DMS 273 treated with DMSO at 0.1 percent for 48 hours (cell line): ENCODE measurements around the gene BCAS3.
"Not testable (repeated sequence)": the region's sequence is repeated elsewhere in the genome, so short reads cannot be mapped to it uniquely, and the experiment has no call there.

Experiments used
- DNase-seq: peaks from one replicate; lab custom pipeline; 2025; lab: John Stamatoyannopoulos, UW

Gene BCAS3

DNA sequence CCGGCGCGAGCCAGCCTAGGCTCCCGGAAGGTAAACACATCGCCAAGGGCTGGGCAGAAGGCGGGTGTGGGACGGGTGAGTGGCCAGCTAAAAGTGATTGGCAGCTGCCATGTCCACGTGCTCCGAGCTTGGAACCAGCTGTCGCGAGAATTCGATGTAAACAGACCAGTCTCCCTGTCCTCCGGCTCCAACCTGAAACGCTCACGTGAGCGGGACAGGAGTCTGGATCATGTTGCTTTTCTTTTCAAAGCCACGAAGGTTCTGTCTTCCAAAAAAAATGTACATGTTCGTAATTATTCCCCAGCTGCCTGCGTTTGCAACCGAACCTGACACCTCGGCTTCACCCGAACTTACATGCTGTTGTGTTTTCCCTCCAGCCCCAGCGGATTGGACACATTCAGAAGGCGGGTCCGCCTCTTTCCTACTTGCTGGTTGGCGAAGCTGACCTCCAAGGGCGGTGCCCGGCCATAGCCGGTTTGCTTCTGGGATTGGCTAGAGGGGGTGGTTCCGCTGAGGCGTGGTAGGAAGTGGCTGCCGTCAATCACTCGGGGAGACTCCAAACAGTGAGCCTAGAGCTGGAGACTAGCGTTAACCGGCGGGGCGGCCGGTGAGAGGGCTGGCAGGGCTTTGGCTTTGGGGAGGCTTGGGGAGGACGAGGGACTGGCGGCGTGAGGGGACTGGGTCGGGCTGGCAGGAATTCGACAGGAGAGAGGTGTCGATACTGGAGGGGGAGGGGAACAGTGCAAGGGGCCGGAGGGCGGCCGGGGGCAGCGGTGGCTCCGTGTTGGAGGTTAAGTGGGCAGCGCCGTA lies at the start of gene BCAS3:
TSS of gene BCAS3 (plus strand) at position 544 of the 810 bp plus-strand sequence.
- DNase-seq = peak; percentile 97

DNA sequence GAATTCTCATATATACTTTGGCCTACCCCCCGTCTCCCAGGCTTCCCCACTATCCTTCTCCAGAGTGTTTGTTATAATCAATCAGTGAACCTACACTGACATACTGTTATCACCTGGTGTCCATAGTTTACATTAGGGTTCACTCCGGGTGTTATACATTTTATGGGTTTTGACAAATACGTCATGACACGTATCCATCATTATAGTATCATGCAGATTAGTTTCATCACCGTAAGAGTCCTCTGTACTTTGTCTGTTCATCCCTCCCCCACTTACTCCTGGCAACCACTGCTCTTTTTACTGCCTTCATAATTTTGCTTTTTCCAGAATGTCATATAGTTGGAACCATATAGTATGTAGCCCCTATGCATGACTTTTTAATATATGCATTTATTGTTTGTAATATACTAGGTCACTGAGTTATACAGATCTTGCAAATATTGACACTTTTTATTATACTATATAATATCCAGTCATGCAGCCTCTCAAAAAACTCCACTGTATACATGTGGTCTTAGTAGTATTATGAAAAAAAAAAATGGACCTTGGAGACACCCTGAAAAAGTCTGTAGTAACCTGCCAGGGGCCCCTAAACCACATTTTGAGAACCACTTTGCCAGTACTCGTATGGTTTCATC lies 49.3 kb upstream of the BCAS3 start:
- no peak for DNase-seq

DNA sequence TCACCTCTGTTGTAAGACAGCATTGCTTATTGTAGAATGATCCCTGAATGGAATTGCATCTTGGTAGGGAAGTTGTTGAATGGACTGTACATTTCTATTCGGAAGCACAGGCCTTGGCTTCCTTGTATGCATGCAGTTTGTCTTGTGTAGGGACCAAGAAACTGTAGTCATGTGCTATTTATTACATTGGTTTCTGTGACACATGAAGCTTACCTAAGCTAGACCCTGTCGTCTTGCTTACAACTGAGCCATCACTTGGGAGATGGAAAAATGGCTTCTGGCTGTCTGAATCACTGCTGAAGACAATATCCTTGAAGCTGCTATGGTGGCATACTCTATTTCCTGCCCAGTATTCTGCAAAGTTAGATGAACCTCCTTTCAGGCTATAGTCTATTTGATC lies 48.5 kb upstream of the BCAS3 start:
- DNase-seq = no peak

DNA sequence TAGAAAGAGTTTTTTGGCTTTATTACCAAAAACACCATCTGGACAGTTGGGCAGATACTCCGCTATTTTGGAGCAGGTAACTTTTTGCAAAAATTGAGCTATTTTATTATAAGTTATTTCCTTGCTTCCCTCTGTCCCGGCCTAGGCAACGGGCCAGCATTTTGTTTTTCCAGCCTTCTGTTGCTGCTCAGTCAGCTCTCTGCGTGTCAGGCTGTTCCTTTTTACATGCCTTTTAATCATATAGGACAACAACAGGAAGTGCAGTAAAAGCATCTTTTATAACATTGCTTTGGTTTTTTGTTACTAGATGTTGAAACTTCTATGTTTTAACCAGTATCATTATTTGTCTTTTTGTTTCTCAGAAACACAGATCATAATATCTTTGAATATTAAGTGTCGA lies 47.3 kb upstream of the BCAS3 start:
- DNase-seq = peak; percentile 45

DNA sequence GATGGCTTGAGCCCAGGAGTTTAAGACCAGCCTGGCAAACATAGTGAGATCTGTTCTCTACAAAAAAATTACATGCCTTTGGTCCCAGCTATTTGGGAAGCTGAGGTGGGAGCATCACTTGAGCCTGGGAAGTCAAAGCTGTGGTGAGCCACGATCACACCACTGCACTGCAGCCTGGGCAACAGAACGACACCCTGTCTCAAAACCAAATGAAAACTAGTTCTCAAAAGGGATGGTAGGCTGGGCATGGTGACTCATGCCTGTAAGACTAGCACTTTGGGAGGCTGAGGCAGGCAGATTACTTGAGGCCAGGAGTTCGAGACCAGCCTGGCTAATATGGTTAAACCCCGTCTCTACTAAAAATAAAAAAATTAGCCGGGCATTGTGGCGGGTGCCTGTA lies 46.5 kb upstream of the BCAS3 start:
- no peak for DNase-seq

DNA sequence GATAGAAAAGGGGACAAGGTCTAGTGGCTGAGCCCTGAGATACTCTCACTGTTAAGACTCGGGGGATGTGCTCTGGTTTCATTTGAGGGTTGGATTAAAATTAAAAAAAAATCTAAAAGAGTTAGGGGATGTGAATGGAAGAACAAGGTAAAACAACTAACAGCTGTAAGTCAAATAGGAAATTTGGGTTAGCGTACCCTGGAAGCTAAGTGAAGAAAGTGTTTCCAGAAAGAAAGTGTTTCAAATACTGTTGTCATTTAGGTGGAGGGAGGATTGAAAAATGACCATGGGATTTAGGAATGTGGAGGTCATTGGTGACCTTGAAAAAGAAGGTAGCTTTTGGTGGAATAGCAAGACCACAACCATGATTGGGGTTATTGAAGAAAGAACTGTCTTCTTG lies 40.0 kb upstream of the BCAS3 start:
- no peak for DNase-seq

DNA sequence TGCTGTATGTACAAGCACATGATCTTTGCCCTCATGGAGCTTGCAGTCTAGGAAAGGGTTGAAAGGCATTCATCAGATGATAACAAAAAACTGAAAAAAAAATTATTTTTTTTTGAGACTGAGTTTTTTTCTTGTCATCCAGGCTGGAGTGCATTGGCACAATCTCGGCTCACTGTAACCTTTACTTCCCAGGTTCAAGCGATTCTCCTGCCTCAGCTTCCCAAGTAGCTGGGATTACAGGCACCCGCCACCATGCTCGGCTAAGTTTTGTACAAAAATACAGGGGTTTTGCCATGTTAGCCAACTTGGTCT lies 38.7 kb upstream of the BCAS3 start:
- no peak for DNase-seq

DNA sequence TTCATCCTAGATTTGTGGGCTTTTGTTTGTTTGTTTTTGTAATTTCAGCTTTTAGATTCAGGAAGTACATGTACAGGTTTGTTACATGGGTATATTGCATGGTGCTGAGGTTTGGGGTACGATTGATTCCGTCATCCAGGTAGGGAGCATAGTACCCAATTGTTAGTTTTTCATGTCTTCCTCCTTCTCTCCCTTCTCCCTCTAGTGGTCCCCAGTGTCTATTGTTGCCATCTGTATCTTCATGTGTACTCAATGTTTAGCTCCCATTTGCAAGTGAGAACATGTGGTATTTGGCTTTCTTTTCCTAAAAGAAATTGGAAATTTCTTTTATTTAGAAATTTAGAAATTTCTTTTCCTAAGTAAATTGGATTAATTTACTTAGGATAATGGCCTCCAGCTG lies 37.1 kb upstream of the BCAS3 start:
- no peak for DNase-seq

DNA sequence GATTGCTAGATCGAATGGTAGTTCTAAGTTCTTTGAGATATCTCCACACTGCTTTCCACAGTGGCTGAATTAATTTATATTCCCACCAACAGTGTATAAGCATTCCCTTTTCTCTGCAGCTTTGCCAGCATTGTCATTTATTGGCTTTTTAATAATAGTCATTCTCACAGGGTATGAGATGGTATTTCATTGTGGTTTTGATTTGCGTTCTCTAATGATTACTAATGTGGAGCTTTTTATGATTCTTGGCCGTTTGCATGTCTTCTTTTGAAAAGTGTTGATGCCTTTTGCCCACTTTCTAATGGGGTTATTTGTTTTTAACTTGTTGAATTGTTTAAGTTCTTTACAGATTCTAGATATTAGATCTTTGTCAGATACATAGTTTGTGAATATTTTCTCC lies 36.5 kb upstream of the BCAS3 start:
- DNase-seq = no peak

DNA sequence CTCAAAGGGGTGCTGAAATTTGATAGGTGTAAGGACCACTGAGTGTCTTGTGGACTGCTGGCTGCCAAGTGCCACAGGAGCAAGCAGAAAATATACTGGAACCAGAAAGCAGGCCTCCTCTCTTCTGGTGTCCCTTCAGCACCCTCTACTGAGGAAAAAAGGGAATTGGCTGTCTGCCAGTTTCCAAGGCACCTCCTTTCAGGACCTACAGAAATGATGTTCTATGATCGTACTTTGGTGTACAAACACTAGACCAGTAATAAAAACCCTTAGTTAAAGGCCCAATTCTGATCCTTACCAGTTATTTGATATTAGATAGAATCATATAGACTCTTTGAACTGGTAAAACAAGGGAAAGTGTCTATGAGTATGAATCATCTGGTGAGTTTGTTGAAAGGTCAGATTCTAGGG lies 35.8 kb upstream of the BCAS3 start:
- DNase-seq = peak; percentile 43

DNA sequence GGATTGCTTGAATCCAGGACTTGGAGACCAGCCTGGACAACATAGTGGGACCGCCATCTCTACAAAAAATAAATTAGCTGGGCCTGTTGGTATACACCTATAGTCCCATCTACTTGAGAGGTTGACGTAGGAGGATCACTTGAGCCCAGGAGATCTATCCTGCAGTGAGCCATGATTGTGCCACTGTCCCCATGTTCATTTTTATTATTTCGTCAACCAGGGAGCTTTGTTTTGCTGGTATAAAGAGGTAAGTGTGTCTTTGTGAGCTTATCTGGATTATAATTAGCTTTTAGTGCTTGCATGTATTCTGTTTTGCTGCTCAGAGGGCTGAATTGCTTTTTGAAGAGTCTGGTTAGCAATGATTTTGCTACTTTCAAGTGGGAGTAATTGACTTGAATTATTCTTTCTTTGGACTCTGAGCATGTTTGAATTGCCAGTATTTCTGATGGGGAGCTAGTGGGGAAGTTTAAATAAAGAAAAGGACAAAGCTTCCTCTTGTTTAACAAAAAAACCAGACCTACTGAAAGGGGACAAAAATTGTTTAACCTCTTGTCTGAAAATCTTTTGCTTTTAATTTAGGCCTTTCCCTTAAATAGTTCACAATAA lies 31.6 kb upstream of the BCAS3 start:
- no peak for DNase-seq

DNA sequence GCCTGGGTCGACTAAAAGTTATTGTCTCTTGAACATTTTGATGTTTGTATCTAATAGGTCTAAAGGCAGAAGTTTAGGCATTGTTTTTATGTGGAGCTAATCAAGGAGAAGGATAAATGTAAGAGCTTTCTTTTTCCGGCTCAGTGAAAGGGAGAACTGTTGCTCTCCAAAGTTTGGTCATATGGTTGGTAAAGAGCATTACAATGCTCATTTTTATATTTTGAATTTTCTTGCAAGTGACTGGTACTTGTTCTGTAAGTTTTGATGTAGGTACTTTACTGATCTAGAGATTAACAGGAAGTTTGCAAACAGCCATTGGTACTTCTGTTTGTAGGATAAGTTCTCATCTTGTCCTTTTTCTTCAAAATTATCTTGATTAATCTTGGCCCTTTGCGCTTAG lies 30.9 kb upstream of the BCAS3 start:
- DNase-seq = no peak

DNA sequence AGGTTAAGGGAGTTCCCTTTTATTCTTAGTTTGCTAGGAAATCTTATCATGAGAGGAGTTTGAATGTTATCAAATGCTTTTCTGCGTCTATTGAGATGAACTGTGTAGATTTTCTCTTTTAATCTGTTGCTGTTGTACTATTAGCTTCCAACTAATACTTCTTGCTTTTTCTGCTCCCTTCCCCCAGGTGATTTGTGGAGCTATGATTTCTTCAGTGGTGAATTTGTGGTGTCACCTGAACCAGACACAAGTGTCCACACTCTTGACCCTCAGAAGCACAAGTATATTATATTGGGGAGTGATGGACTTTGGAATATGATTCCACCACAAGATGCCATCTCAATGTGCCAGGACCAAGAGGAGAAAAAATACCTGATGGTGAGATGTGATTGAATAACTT lies 29.9 kb upstream of the BCAS3 start:
- DNase-seq = no peak

DNA sequence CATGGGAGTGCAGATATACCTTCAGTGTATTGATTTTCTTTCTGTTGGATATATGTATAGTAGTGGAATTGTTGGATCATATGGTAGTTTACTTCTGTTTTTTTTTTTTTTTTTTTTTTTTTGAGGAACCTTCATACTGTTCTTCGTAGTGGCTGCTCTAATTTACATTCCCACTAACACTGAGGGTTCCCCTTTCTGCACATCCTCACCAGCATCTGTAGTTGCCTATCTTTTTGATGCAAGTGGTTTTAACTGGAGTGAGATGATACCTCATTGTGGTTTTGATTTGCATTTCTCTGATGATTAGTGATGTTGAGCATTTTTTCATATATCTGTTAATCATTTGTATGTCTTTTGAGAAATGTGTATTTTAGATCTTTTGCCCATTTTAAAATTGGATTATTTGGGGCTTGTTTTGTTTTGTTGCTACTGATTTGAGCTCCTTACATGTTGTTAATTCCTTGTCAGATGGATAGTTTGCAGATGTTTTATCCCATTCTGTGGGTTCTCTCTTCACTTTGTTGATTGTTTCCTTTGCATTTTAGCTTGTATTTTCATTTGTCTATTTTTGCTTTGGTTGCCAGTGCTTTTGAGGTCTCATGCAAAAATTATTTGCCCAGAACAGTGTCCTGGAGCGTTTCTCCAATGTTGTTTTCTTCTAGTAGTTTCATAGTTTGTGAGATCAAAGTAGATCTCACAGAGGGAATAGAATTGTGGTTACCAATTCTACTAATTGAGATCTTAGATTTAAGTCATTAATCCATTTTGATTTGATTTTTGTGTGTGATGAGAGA lies 25.0 kb upstream of the BCAS3 start:
- no peak for DNase-seq

DNA sequence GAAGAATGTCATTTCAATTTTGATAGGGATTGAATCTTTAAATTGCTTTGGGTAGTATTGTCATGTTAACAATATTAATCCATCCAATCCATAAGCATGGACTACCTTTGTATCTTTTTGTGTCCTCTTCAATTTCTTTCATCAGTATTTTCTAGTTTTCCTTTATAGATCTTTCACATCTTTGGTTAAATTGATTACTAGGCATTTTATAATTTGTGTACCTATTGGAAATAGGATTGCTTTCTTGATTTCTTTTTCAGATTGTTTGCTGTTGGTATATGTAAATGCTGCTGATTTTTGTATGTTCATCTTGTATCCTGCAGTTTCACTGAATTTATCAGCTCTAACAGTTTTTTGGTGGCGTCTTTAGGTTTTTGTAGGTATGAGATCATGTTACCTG lies 24.1 kb upstream of the BCAS3 start:
- DNase-seq = no peak

DNA sequence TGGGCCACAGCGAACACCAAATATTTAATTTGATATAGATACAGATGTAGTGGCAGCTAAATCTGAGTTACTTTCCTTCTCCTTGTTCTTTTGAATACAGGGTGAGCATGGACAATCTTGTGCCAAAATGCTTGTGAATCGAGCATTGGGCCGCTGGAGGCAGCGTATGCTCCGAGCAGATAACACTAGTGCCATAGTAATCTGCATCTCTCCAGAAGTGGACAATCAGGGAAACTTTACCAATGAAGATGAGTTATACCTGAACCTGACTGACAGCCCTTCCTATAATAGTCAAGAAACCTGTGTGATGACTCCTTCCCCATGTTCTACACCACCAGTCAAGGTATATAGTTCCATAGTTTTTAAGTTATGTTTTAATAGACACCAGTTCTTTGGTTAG lies 21.2 kb upstream of the BCAS3 start:
- DNase-seq = no peak

DNA sequence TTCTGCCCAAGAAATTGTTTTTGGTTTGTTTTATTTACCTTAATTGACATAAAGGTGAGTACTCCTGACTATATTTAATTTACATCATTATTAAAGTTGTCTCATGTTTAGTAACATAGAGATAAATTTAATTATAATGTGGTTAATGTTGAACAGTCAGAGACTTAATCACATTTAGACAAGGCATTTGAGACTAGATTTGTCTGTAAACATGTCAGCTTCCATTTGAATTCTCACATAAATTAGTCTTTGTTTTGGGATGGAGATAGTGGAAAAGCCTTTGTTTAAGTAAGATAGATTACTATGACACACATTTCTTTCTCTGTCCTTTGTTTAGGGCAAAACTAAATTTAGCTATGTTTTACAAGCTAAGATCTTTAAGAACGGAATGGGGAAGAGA lies 18.5 kb upstream of the BCAS3 start:
- no peak for DNase-seq

DNA sequence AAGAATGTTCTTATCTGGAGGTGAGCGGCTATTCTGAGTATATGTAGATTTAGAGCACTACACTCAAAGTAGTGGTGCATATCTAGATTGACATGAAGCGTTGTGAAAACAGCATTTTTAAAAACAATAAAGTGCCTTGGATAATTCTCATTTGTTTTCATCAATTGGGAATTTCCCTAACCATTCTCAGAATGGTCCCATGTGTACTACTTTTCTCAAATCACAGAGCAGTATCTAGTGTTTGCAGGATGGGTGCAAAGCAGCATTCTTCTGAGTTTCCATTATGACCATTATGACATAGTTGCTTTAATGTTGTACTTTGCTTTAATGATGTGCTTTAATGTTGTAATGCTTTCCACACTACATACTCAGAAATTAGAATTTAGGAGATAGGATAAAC lies 16.2 kb upstream of the BCAS3 start:
- no peak for DNase-seq

DNA sequence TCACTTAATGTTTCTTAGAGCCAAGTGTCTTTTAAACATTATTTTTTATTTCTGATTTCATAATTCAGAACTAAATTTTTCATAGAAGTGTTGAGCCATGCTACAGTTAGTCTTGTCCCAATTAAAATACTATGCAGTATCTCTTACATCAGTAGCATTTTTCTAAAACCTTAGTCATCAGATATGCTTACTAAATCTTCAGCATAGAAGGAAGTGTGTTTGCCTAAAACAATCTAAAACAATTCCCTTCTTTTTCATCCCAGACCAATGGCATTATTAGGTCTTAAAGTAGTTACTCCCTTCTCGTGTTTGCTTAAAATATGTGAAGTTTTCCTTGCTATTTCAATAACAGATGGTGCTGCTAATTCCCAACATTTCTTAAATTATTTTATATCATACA lies 13.6 kb upstream of the BCAS3 start:
- DNase-seq = no peak

DNA sequence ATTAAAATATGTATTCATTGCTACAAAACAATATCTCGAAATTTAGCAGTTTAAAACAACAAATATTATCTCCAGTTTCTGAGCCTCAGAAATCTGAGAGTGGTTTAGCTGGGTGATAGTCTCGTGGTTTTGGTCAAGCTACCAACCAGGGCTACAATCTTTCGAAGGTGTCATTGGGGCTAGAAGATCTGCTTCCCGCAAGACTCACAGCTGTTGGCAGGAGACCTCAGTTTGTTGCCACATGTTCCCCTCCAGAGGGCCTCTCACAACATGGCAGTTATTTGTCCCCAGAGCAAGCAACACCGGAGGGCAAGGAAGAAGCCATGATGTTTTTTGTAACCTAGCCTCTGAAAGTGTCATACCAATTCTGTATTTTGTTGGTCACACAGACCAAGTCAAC lies 12.0 kb upstream of the BCAS3 start:
- DNase-seq = no peak

DNA sequence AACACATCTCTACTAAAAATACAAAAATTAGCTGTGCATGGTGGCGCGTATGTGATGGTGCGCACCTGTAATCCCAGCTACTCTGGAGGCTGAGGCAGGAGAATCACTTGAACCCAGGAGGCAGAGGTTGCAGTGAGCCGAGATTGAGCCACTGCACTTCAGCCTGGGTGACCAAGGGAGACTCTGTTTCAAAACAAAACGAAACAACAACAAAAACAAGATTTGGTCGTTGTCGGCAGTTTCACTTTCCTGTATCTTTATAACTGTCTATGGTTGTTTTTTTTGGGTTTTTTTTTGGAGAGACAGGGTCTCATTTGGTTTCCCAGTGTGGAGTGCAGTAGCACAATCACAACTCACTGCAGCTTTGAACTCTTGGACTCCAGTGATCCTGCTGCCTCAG lies 8.9 kb upstream of the BCAS3 start:
- DNase-seq = not testable (repeated sequence)

DNA sequence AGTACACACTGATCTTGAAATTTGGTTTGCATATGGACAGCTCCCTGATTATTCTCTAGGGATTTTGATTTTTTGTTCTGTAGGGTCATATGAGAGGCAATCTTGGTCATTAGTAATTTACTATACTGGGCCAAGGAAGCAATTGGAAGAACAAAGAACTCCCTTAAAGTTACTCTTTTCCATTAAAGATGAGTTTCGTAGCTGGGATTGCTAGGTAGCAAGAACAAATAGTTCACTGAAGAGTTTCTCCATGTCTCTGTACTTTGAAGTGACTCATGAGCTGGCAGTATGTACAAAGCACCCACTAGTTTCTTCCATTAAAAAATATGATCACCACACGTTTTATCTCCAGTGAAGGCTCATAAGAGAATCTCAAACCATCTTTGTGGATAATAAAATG lies 6.2 kb upstream of the BCAS3 start:
- DNase-seq = no peak

DNA sequence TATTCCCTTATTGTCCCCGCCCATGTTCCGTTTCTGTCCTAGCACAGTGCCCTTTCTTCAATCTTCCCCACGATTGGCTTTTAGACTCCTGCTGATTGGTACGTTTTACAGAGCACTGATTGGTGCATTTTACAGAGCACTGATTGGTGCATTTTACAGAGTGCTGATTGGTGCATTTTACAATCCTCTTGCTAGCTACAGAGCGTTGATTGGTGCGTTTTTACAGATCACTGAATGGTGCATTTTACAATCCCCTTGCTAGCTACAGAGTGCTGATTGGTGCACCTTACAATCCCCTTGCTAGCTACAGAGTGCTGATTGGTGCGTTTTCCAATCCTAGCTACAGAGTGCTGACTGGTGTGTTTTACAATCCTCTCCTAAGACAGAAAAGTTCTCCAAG lies 3.0 kb upstream of the BCAS3 start:
- not testable (repeated sequence) for DNase-seq
